H1 (cell line): ENCODE results near the gene SLC22A31. TPM values are rescaled to one million over a fixed set of nuclear protein-coding genes. Genes with fewer than 3 reads are reported as not detected.
A peak's percentile ranks its signal among the peaks of the same experiment; 100 is the strongest.

Source experiments
- CTCF ChIA-PET: fragments of 300-600 bp; sonication (Branson Sonifier 250); formaldehyde crosslinking; loops from one replicate; lab custom pipeline; 2021; ENCODE audit not compliant: partially characterized antibody; lab: Charles Lee
- POLR2A ChIA-PET: fragments of 300-600 bp; sonication (Branson Sonifier 250); formaldehyde crosslinking; loops from one replicate; lab custom pipeline; 2021; ENCODE audit warnings: inconsistent platforms; ENCODE audit not compliant: partially characterized antibody; lab: Charles Lee
- DNase-seq, 2 experiments: peaks; one replicate each; pipeline versions ENCODE4 v3.0.0 to v3.0.0-alpha.2; 2010 to 2022; ENCODE audit warnings: low spot score in 2 of 2, low read depth in 1 of 2, mixed read lengths in 1 of 2
- FAIRE-seq: peaks from 2 replicates; lab custom pipeline; 2011; peaks lifted over from hg19 to GRCh38; lab: Jason Lieb, UNC
- H2AFZ ChIP-seq: 2 replicates; pipeline ENCODE4 v1.8.1; 2012; ENCODE audit warnings: low read length, inconsistent platforms
- H2AK5ac ChIP-seq: 2 replicates; pipeline ENCODE4 v1.6.1; 2013; ENCODE audit warnings: low read depth, low read length
- H2BK120ac ChIP-seq: replicated peaks from 2 replicates; pipeline ENCODE3; 2013; ENCODE audit warnings: low read depth, low read length, inconsistent platforms
- H2BK12ac ChIP-seq: 2 replicates; pipeline ENCODE4 v1.6.1; 2013; ENCODE audit warnings: low read depth, low read length
- H2BK15ac ChIP-seq: 2 replicates; pipeline ENCODE4 v1.6.1; 2013; ENCODE audit warnings: low read length
- H2BK20ac ChIP-seq: 2 replicates; pipeline ENCODE4 v1.6.1; 2013; ENCODE audit warnings: low read length
- H2BK5ac ChIP-seq: 2 replicates; pipeline ENCODE4 v1.6.1; 2013; ENCODE audit warnings: low read depth, low read length
- H3K14ac ChIP-seq: 2 replicates; pipeline ENCODE4 v1.6.1; 2013; ENCODE audit warnings: inconsistent platforms; ENCODE audit not compliant: insufficient read length
- H3K18ac ChIP-seq: 2 replicates; pipeline ENCODE4 v1.6.1; 2013; ENCODE audit warnings: low read length; ENCODE audit errors: extremely low read depth
- H3K23ac ChIP-seq: 2 replicates; pipeline ENCODE4 v1.6.1; 2013; ENCODE audit warnings: inconsistent platforms; ENCODE audit not compliant: insufficient read length
- H3K23me2 ChIP-seq: 2 replicates; pipeline ENCODE4 v1.6.1; 2013; ENCODE audit warnings: low read depth, low read length
- H3K27ac ChIP-seq: 2 replicates; pipeline ENCODE4 v1.6.1; 2011; ENCODE audit warnings: low read depth, low read length, inconsistent platforms
- H3K27me3 ChIP-seq, 4 experiments: replicated peaks in 1 of 4; 1 replicate in 1 of 4; 2 replicates in 3 of 4; pipeline versions ENCODE4 v1.6.1 to v1.8.1; 2011 to 2013; ENCODE audit warnings: low read length in 3 of 4, mild to moderate bottlenecking in 3 of 4, inconsistent platforms in 2 of 4, mixed read lengths in 2 of 4, moderate library complexity in 1 of 4; ENCODE audit not compliant: control insufficient read depth in 3 of 4, insufficient read depth in 3 of 4; ENCODE audit errors: extremely low read depth in 1 of 4
- H3K36me3 ChIP-seq, 4 experiments: 2 replicates each; pipeline versions ENCODE4 v1.6.1 to v1.8.1; 2011 to 2013; ENCODE audit warnings: mild to moderate bottlenecking in 4 of 4, low read length in 3 of 4, moderate library complexity in 2 of 4, control low read depth in 1 of 4, inconsistent platforms in 1 of 4; ENCODE audit not compliant: insufficient read depth in 4 of 4, control insufficient read depth in 2 of 4
- H3K4ac ChIP-seq: replicated peaks from 2 replicates; pipeline ENCODE3; 2013; ENCODE audit warnings: low read length, low read depth, mixed read lengths, inconsistent platforms; ENCODE audit not compliant: insufficient read length
- H3K4me1 ChIP-seq, 4 experiments: replicated peaks in 1 of 4; 1 replicate in 1 of 4; 2 replicates in 3 of 4; pipeline versions ENCODE4 v1.6.1 to v1.8.1; 2011 to 2013; ENCODE audit warnings: low read length in 3 of 4, inconsistent platforms in 2 of 4, mixed read lengths in 1 of 4; ENCODE audit not compliant: insufficient read depth in 4 of 4, control insufficient read depth in 3 of 4
- H3K4me2 ChIP-seq, 2 experiments: 2 replicates each; pipeline versions ENCODE4 v1.6.1 to v1.8.1; 2011 to 2013; ENCODE audit warnings: low read depth in 2 of 2, low read length in 2 of 2, control low read depth in 1 of 2, inconsistent platforms in 1 of 2, mild to moderate bottlenecking in 1 of 2; ENCODE audit not compliant: insufficient read depth in 1 of 2
- H3K4me3 ChIP-seq, 4 experiments: fragments of 200-600, 300-600 bp in 1 of 4; sonication (generic), shearing (Covaris generic), sonication (Bioruptor Twin) in 1 of 4; 2 replicates each; pipeline versions ENCODE4 v1.5.1 to v1.8.1; 2011 to 2016; ENCODE audit warnings: low read length in 4 of 4, low read depth in 3 of 4, control low read depth in 2 of 4, inconsistent platforms in 2 of 4, mild to moderate bottlenecking in 2 of 4, mixed read lengths in 1 of 4, moderate library complexity in 1 of 4; ENCODE audit not compliant: insufficient read depth in 2 of 4; ENCODE audit errors: extremely low read depth in 1 of 4
- H3K56ac ChIP-seq: replicated peaks from 2 replicates; pipeline ENCODE3; 2013; ENCODE audit warnings: low read depth, mild to moderate bottlenecking, mixed read lengths, low read length, inconsistent platforms; ENCODE audit not compliant: insufficient read length
- H3K79me1 ChIP-seq: 2 replicates; pipeline ENCODE4 v1.6.1; 2013; ENCODE audit warnings: low read depth, low read length, control low read depth
- H3K79me2 ChIP-seq, 2 experiments: 2 replicates each; pipeline versions ENCODE4 v1.6.1 to v1.8.1; 2012 to 2013; ENCODE audit warnings: low read length in 2 of 2, mild to moderate bottlenecking in 2 of 2, inconsistent platforms in 1 of 2; ENCODE audit not compliant: insufficient read depth in 2 of 2, control insufficient read depth in 1 of 2
- H3K9ac ChIP-seq, 4 experiments: replicated peaks in 1 of 4; 1 replicate in 1 of 4; 2 replicates in 3 of 4; pipeline versions ENCODE4 v1.6.1 to v1.8.1; 2011 to 2013; ENCODE audit warnings: low read depth in 3 of 4, low read length in 3 of 4, control low read depth in 2 of 4, mild to moderate bottlenecking in 2 of 4, moderate library complexity in 2 of 4, inconsistent platforms in 1 of 4; ENCODE audit errors: extremely low read depth in 1 of 4
- H3K9me3 ChIP-seq, 2 experiments: 2 replicates each; pipeline versions ENCODE4 v1.6.1 to v1.8.1; 2012 to 2013; ENCODE audit warnings: mild to moderate bottlenecking in 2 of 2, moderate library complexity in 2 of 2, control low read depth in 1 of 2, inconsistent platforms in 1 of 2, low read depth in 1 of 2, low read length in 1 of 2, mixed read lengths in 1 of 2; ENCODE audit not compliant: insufficient read depth in 2 of 2
- H4K20me1 ChIP-seq, 2 experiments: replicated peaks in 1 of 2; 2 replicates each; pipeline versions ENCODE3 to v1.8.1; 2011 to 2013; ENCODE audit warnings: inconsistent platforms in 2 of 2, low read length in 2 of 2, mild to moderate bottlenecking in 1 of 2; ENCODE audit not compliant: insufficient read depth in 2 of 2, control insufficient read depth in 1 of 2
- H4K5ac ChIP-seq: 2 replicates; pipeline ENCODE4 v1.6.1; 2013; ENCODE audit warnings: low read length, low read depth, mixed read lengths, inconsistent platforms; ENCODE audit not compliant: insufficient read length
- H4K8ac ChIP-seq: 2 replicates; pipeline ENCODE4 v1.8.0; 2013; ENCODE audit warnings: mild to moderate bottlenecking, moderate library complexity, low read length, inconsistent platforms; ENCODE audit not compliant: insufficient read depth; ENCODE audit errors: extremely low read depth
- H4K91ac ChIP-seq: replicated peaks from 2 replicates; pipeline ENCODE3; 2013; ENCODE audit warnings: low read length, mixed read lengths, inconsistent platforms; ENCODE audit not compliant: insufficient read length
- CBX5 ChIP-seq: fragments of 300-800, 300-1000 bp; sonication (generic); IDR thresholded peaks from 2 replicates; pipeline ENCODE4 v1.7.1; 2016; ENCODE audit warnings: antibody characterized with exemption, low read length, low read depth
- CTBP2 ChIP-seq: IDR thresholded peaks from 2 replicates; pipeline ENCODE4 v1.7.0; 2011; ENCODE audit warnings: borderline replicate concordance, mild to moderate bottlenecking, moderate library complexity, mixed read lengths, low read length; ENCODE audit not compliant: insufficient read depth, insufficient read length
- SUZ12 ChIP-seq: fragments of 200-600 bp; sonication (generic); IDR thresholded peaks from 2 replicates; pipeline ENCODE4 v1.6.1; 2012; ENCODE audit warnings: mild to moderate bottlenecking, inconsistent platforms, low read length, moderate library complexity, mixed read lengths
- TAF7 ChIP-seq: optimal IDR thresholded peaks from 2 replicates; pipeline ENCODE3; 2011; ENCODE audit warnings: low read depth, mild to moderate bottlenecking, inconsistent platforms, low read length, moderate library complexity, borderline replicate concordance
- WGBS, 2 experiments: shearing (Covaris generic) in 1 of 2; methylation state at CpG; one replicate each; pipeline versions ENCODE4 v1.1.6 to v1.1.7; 2013 to 2015; ENCODE audit warnings: low lambda C conversion rate in 2 of 2, mixed read lengths in 2 of 2, inconsistent platforms in 1 of 2, low coverage in 1 of 2, missing lambda C conversion rate in 1 of 2; ENCODE audit not compliant: insufficient replicate concordance in 2 of 2, insufficient coverage in 1 of 2, insufficient read length in 1 of 2; ENCODE audit errors: extremely low coverage in 1 of 2, missing lambda C conversion rate in 1 of 2; 5-methylcytosine and 5-hydroxymethylcytosine counted together
- long read RNA-seq, 2 experiments: library from RNA in 1 of 2; library from capped mRNA in 1 of 2; stranded (forward); transcript quantifications; one replicate each; pipeline ENCODE4 v2.0.0, GENCODE V29; 2021; ENCODE audit warnings: inconsistent platforms in 1 of 2
- polyA minus RNA-seq, 3 experiments: library from RNA; depleted of rRNA, polyadenylated mRNA; stranded (reverse); fragments of >200 nt; gene quantifications; 1 replicate in 2 of 3; 2 replicates in 1 of 3; pipeline ENCODE4 v1.2.3, GENCODE V29; 2011
- polyA plus RNA-seq, 7 experiments: library from polyadenylated mRNA; depleted of rRNA in 3 of 7; stranded (reverse) in 5 of 7; unstranded in 2 of 7; fragments of >200 nt in 5 of 7; fragments of 200-250 nt in 2 of 7; gene quantifications; 1 replicate in 5 of 7; 2 replicates in 1 of 7; 4 replicates in 1 of 7; pipeline versions ENCODE4 v1.2.1 to v1.2.3, GENCODE V29; 2011 to 2013; ENCODE audit warnings: missing spikeins in 2 of 7, mixed read lengths in 2 of 7
- total RNA-seq: library from RNA; stranded (reverse); fragmentation: NEBNext Ultra II Directional; extraction: Animal tissue kit (Norgen Biotek cat#: 25700); gene quantifications from 2 replicates; pipeline ENCODE4 v1.2.1, GENCODE V29; 2021
- TF ChIP-seq, protein P1 (sequence below): IDR thresholded peaks from 2 replicates; pipeline ENCODE4 v1.6.1; 2012; ENCODE audit warnings: inconsistent platforms
- TF ChIP-seq, protein P2 (sequence below): IDR thresholded peaks from 2 replicates; pipeline ENCODE4 v1.6.1; 2012; ENCODE audit warnings: low read length, inconsistent platforms

SLC22A31 gene
- total RNA-seq: 10.6 and 11.1 TPM in 2 replicates
- 7.7 and 7.9 TPM in 2 replicates for polyA plus RNA-seq (2011; rRNA removed)
- polyA plus RNA-seq (2011; cell fraction: cytosol; rRNA removed): 6.7 TPM
- polyA plus RNA-seq (2011; cell fraction: nucleus; rRNA removed): 50.6 TPM
- polyA plus RNA-seq (2012, experiment 1 of 2): 5.9 to 13.0 TPM (median 10.2 TPM) in 4 replicates
- polyA plus RNA-seq (2012, experiment 2 of 2): 5.9 TPM
- polyA plus RNA-seq (2013, experiment 1 of 2): 7.2 TPM
- polyA plus RNA-seq (2013, experiment 2 of 2): 7.0 TPM
- polyA minus RNA-seq (2011; rRNA and poly(A)+ RNA removed): 1.2 and 2.6 TPM in 2 replicates
- polyA minus RNA-seq (2011; cell fraction: cytosol; rRNA and poly(A)+ RNA removed): 3.0 TPM
- 10.6 TPM for polyA minus RNA-seq (2011; cell fraction: nucleus; rRNA and poly(A)+ RNA removed)
- long read RNA-seq, experiment 1, partial matches to known transcripts: 0 of 4 reads
- long read RNA-seq, experiment 1, other reads (novel, unspliced or antisense): 4 of 4 reads
- long read RNA-seq, experiment 2: 0 reads

DNA sequence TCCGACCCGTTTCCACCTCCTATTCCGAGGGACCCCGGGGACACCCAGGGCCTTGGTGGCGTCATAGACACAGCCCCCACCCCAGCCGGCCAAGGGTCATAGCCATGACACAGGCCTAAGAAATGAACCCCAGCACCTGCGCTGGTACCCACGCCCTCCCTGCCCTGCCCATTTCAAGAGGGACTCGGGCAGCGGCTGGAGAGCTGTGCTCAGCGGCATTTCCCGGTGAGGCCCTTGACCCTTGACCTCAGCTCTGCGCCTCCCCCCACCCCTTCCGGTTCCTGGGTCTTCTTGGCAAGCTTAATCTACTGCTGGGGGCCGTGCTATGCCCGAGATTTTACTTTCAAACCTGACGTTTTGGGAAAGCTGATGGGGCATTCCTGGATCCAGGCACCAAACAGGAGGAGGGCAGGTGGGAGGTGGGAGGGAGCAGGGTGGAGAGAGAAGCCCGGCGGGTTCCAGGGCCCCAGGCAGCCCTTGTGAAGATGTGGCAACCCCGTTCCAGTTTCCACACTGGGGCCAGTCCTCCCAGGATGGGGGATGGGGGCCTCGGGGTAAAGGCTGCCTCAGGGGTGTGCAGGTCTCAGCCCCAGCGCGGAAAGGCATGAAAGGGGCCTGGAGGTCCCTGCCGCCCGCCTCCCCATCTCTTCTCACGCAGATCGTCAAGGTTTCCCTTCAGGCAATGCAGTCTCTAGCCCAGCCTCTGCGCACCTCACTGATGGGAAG, at the start of gene SLC22A31:
Gene SLC22A31 (minus strand): TSS at position 414 of the 726 bp plus-strand sequence. CDS start 36 bp downstream, at position 378.
- H3K23me2 ChIP-seq: peaks cover 10% of the 10 kb centered on the region; the same call in 1 of the 2 replicates
- H3K27me3 ChIP-seq: peaks cover 11 to 40% (median 30%) of the 10 kb centered on the region in 4 experiments
- no peak within 1 kb of the TSS for H3K23ac ChIP-seq
- H3K27ac ChIP-seq: no peak within 1 kb of the TSS
- no peaks in the 10 kb centered on the region for H3K79me1 ChIP-seq
- H3K36me3 ChIP-seq: no peaks in the 10 kb centered on the region
- H3K4ac ChIP-seq: no peak within 1 kb of the TSS
- DNase-seq (peak in 1 of 2 experiments; percentile 66), FAIRE-seq (no peak)
- no peak within 1 kb of the TSS for H2BK5ac ChIP-seq
- peak within 1 kb of the TSS; percentile 60; the same call in 1 of the 2 replicates for H3K18ac ChIP-seq
- H3K79me2 ChIP-seq: no peaks in the 10 kb centered on the region
- WGBS, 2 experiments: 30% methylated on average over 25 of the region's 28 CpGs; no CpG with 5 or more reads in 1 of the 2 experiments
- POLR2A ChIA-PET: interaction anchor here (0.9 to 3.1 kb wide), 7 partner anchors 17 to 393 kb away, joined by 3 to 13 read pairs (median 3); partner anchors contain the start of gene ZNF778
- H3K9me3 ChIP-seq: no peaks in the 10 kb centered on the region
- H4K5ac ChIP-seq: no peak within 1 kb of the TSS
- no peak for TF ChIP-seq TAF7
- TF ChIP-seq, protein P1, sequence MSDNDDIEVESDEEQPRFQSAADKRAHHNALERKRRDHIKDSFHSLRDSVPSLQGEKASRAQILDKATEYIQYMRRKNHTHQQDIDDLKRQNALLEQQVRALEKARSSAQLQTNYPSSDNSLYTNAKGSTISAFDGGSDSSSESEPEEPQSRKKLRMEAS: peak; percentile 36; the same call in 1 of the 2 replicates
- peak; percentile 57 for TF ChIP-seq CTBP2
- TF ChIP-seq, protein P2, sequence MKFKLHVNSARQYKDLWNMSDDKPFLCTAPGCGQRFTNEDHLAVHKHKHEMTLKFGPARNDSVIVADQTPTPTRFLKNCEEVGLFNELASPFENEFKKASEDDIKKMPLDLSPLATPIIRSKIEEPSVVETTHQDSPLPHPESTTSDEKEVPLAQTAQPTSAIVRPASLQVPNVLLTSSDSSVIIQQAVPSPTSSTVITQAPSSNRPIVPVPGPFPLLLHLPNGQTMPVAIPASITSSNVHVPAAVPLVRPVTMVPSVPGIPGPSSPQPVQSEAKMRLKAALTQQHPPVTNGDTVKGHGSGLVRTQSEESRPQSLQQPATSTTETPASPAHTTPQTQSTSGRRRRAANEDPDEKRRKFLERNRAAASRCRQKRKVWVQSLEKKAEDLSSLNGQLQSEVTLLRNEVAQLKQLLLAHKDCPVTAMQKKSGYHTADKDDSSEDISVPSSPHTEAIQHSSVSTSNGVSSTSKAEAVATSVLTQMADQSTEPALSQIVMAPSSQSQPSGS: no peak
- no peak for TF ChIP-seq CBX5
- no peak; the same call in none of the 2 replicates for TF ChIP-seq SUZ12
- peak within 1 kb of the TSS; percentile 36 to 67 (median 48) for H3K4me3 ChIP-seq
- H4K8ac ChIP-seq: peak within 1 kb of the TSS; percentile 51; the same call in 1 of the 2 replicates
- H2AFZ ChIP-seq: 0 out of 2 replicates have a peak within 1 kb of the TSS, but pooled peaks have one; percentile 0
- H2AK5ac ChIP-seq: peak within 1 kb of the TSS; percentile 9; the same call in 1 of the 2 replicates
- H2BK20ac ChIP-seq: no peak within 1 kb of the TSS
- peak within 1 kb of the TSS in 1 of 4 experiments; percentile 30; a peak in 2 of 7 replicates for H3K9ac ChIP-seq
- no peak within 1 kb of the TSS for H3K14ac ChIP-seq
- CTCF ChIA-PET: interaction anchor here (1.0 to 1.6 kb wide), 4 partner anchors 10 to 383 kb away, joined by 3 to 5 read pairs (median 4); no protein-coding TSS in a partner anchor
- peaks cover 0 to 4% of the 10 kb centered on the region in 2 experiments for H4K20me1 ChIP-seq
- H2BK15ac ChIP-seq: no peak within 1 kb of the TSS
- no peak within 1 kb of the TSS for H2BK120ac ChIP-seq
- no peak within 1 kb of the TSS for H3K56ac ChIP-seq
- peaks cover 0 to 12% (median 8%) of the 10 kb centered on the region in 4 experiments; a peak in 5 of 7 replicates for H3K4me1 ChIP-seq
- H2BK12ac ChIP-seq: 0 out of 2 replicates have a peak within 1 kb of the TSS, but pooled peaks have one; percentile 50
- H3K4me2 ChIP-seq: peak within 1 kb of the TSS; percentile 80 to 92
- H4K91ac ChIP-seq: peak within 1 kb of the TSS; percentile 81
